Prostate gland (tissue), 2 donors: ENCODE results near the gene EVI2B. TPM values are rescaled to one million over a fixed set of nuclear protein-coding genes. Genes with fewer than 3 reads are reported as not detected.

ENCODE experiments used
- DNase-seq: peaks from one replicate; pipeline ENCODE4 v3.0.0-alpha.2; 2019; ENCODE audit warnings: low spot score
- H3K27ac ChIP-seq, 2 donors: fragments of 200-600 bp; sonication (generic); 2 replicates each; pipeline ENCODE4 v1.5.1; 2017 to 2019
- H3K27me3 ChIP-seq: fragments of 200-600 bp; sonication (generic); replicated peaks from 2 replicates; pipeline ENCODE4 v1.5.1; 2019; ENCODE audit not compliant: insufficient read depth
- H3K36me3 ChIP-seq, 2 donors: fragments of 200-600 bp; sonication (generic); 1 replicate in 1 of 2; 2 replicates in 1 of 2; pipeline versions ENCODE4 v1.5.1 to v1.8.1; 2017 to 2019
- H3K4me1 ChIP-seq: fragments of 200-600 bp; sonication (generic); replicated peaks from 2 replicates; pipeline ENCODE4 v1.5.1; 2019
- H3K4me3 ChIP-seq, 2 donors: fragments of 200-600 bp; sonication (generic); 2 replicates each; pipeline ENCODE4 v1.5.1; 2017 to 2019
- H3K9me3 ChIP-seq: fragments of 200-600 bp; sonication (generic); 2 replicates; pipeline ENCODE4 v1.5.1; 2017
- CTCF ChIP-seq, 4 experiments: fragments of 200-600 bp in 2 of 4; fragments of 450-650 bp in 2 of 4; sonication (generic) in 2 of 4; IDR thresholded peaks; 1 replicate in 3 of 4; 2 replicates in 1 of 4; pipeline ENCODE4 v1.5.1; 2016 to 2019; ENCODE audit warnings: antibody characterized with exemption in 4 of 4, mild to moderate bottlenecking in 2 of 4, moderate library complexity in 2 of 4
- POLR2A ChIP-seq: fragments of 450-650 bp; IDR thresholded peaks from one replicate; pipeline ENCODE4 v1.6.1; 2016; ENCODE audit warnings: antibody characterized with exemption, mild to moderate bottlenecking
- POLR2AphosphoS5 ChIP-seq: sonication (generic); formaldehyde crosslinking; IDR thresholded peaks from one replicate; pipeline ENCODE4 v1.6.1; 2017; ENCODE audit warnings: antibody characterized with exemption
- WGBS: methylation state at CpG from one replicate; pipeline ENCODE4 v1.1.5; 2018; 5-methylcytosine and 5-hydroxymethylcytosine counted together
- intact Hi-C: fragments of 100-400 bp; cut with DNase I; formaldehyde crosslinking; loops from one replicate; pipeline ENCODE4 v1.14.2; 2022
- total RNA-seq, 2 donors: library from RNA; depleted of rRNA; stranded (reverse); fragments of >200 nt; gene quantifications; one replicate each; pipeline ENCODE4 v1.1.0, GENCODE V29; 2016

The EVI2B gene
- total RNA-seq, 2 donors from 2014 or later = 4.6 to 8.9 TPM

DNA sequence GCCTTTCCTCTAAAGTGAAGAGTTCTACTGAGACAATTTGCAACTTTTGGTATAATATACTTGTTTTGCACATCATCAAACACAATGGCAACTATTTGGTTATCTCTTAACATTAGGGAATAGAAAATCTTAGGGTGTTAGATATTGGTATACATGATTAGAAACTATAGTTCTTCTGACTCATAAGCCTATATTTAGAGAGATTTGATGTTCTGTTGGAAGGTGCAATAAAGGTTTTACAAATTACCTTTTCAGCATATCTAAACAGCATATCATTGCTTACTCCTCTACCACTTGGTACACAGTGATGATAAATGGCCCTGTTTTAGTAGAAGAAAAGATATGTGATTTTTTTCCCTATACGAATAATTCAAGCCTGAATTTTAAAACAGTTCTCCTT lies 6.2 kb downstream of the EVI2B start:
- Histone ChIP-seq H3K4me1 (no peaks in the 10 kb centered on the region), H3K4me3 (no peak overlapping the region), H3K27me3 (no peaks in the 10 kb centered on the region), H3K36me3 (no peaks in the 10 kb centered on the region), H3K27ac (no peak overlapping the region), H3K9me3 (no peaks in the 10 kb centered on the region)
- no peak for TF ChIP-seq POLR2AphosphoS5
- TF ChIP-seq POLR2A = no peak
- no peak for TF ChIP-seq CTCF (IDR thresholded peaks at IDR 0.05)
- DNase-seq = no peak
- intact Hi-C loops = no loop called here
- 90% methylated on average over 1 of the region's 1 CpG for WGBS

DNA sequence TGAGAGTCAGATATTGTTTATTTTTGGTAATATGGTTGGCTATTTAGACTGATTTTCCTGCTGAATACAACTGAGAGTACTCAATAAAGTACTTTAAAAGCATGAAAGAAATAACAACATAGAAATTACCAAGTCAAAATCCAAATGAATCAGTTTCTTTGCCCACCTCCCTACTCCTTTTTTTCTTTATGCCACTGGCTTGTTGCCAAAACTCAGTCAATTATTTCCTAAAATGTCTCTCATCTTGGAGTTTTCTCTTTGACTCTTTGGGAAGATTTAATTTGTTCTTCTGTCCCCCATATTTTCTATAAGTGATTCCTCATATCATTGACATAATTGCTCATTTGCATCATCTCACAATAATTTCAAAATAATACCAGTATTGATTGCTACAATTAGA lies 14.2 kb downstream of the EVI2B start:
- no peaks in the 10 kb centered on the region for H3K36me3 ChIP-seq
- H3K4me1 ChIP-seq = no peaks in the 10 kb centered on the region
- no peak for DNase-seq
- no peaks in the 10 kb centered on the region for H3K27me3 ChIP-seq
- no peak overlapping the region for H3K4me3 ChIP-seq
- intact Hi-C loops = no loop called here
- TF ChIP-seq POLR2AphosphoS5 (no peak), POLR2A (no peak), CTCF (IDR thresholded peaks at IDR 0.05) (no peak)
- H3K9me3 ChIP-seq = no peaks in the 10 kb centered on the region
- H3K27ac ChIP-seq = no peak overlapping the region

- Histone ChIP-seq H3K27me3 (no peaks in the 10 kb centered on the region), H3K4me1 (no peaks in the 10 kb centered on the region), H3K9me3 (no peaks in the 10 kb centered on the region), H3K36me3 (no peaks in the 10 kb centered on the region), H3K27ac (no peak within 1 kb of the TSS), H3K4me3 (no peak within 1 kb of the TSS)
- DNase-seq = no peak
- no peak for TF ChIP-seq CTCF (IDR thresholded peaks at IDR 0.05)
- TF ChIP-seq POLR2A = no peak
- TF ChIP-seq POLR2AphosphoS5 = no peak
- WGBS = 93% methylated on average over 7 of the region's 7 CpGs
- intact Hi-C loops = no loop called here
These were observed 16.8 kb downstream of the EVI2B start, which contains the start of gene OMG for GRCh38 chr17:31297090-31297489. OMG (minus strand) TSS chr17:31297239; CDS start chr17:31296331, 908 bp downstream.

DNA sequence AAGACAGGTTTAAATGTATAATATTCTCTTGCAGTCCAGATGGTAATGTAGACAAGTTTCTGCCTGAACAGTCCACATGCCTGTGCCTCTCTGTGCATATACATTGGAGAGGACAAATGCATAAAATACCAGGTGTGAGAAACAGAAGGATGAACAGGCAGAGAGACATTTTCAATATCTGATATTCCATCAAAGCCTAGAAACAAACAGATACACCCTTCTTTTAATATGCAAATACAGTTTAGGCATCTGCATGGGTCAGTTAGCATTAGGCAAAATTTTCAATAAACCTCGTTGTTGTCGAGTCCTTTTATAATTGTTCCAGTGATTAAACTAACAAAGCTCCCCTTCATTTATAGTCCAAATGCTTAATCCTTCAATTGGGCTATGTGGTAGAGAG lies 17.7 kb downstream of the EVI2B start:
- Histone ChIP-seq H3K9me3 (no peaks in the 10 kb centered on the region), H3K27ac (no peak overlapping the region), H3K4me1 (no peaks in the 10 kb centered on the region), H3K4me3 (no peak overlapping the region), H3K36me3 (no peaks in the 10 kb centered on the region), H3K27me3 (no peaks in the 10 kb centered on the region)
- 66% methylated on average over 2 of the region's 2 CpGs for WGBS
- DNase-seq = no peak
- intact Hi-C loops = no loop called here
- TF ChIP-seq POLR2AphosphoS5 (no peak), POLR2A (no peak), CTCF (IDR thresholded peaks at IDR 0.05) (no peak)

DNA sequence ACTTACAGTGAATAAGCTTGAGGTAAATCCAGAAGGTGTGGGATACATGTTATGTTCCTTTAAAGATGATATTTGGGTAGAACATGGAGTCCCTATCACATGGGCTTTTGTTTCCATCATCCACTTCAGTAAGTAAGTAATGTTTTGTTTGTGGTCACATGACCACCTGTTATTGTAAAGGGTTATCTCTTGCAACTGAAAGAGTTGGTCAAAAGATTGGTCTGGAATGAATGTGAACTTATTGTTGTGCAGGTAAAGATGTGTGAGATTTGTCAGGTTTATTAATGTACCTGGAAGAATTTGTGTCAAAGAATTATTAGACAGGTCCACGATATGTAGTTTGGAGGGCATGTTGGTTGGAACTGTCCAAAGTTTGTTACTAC lies 18.4 kb downstream of the EVI2B start:
- WGBS = 68% methylated on average over 1 of the region's 1 CpG

More for the DNA sequence above, 18.4 kb downstream of the EVI2B start:
- intact Hi-C loops = no loop called here
- Histone ChIP-seq H3K27ac (no peak overlapping the region), H3K36me3 (no peaks in the 10 kb centered on the region), H3K4me3 (no peak overlapping the region), H3K4me1 (no peaks in the 10 kb centered on the region), H3K27me3 (no peaks in the 10 kb centered on the region), H3K9me3 (no peaks in the 10 kb centered on the region)
- DNase-seq = no peak
- TF ChIP-seq CTCF (IDR thresholded peaks at IDR 0.05) = no peak
- TF ChIP-seq POLR2A = no peak
- no peak for TF ChIP-seq POLR2AphosphoS5
